HG03342 (cell line): Measurements from ENCODE around the gene HTD2.
"Not testable (repeated sequence)": the region's sequence is repeated elsewhere in the genome, so short reads cannot be mapped to it uniquely, and the experiment has no call there.

Source experiments
- ATAC-seq: cut with Tn5 transposase; IDR thresholded peaks from one replicate; pipeline ENCODE4 v1.9.1; 2021; ENCODE audit warnings: mild to moderate bottlenecking, moderate library complexity; ENCODE audit not compliant: unreplicated experiment

Gene HTD2

DNA sequence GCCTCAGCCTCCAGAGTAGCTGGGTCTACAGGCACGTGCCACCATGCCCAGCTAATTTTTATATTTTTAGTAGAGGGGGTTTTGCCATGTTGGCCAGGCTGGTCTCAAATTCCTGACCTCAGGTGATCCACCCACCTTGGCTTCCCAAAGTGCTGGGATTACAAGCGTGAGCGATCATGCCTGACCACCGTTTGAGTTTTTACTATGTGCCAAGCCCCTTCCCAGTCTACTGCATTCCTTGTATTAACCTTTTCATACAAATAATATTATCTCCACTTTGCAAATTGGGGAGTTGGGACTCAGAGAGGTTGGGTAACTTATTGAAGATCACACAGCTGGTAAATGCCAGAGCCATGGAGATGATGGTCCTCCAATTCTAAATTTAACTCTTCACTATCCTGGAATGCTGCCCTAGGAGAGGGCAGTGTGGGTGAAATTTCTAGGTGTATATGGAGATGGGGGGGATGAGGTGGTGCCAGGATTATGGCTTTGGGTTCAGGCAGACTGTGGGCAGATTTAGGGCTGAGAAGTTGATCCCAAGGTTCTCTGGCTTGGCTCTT, 25.4 kb downstream of the HTD2 start:
- ATAC-seq: no peak

DNA sequence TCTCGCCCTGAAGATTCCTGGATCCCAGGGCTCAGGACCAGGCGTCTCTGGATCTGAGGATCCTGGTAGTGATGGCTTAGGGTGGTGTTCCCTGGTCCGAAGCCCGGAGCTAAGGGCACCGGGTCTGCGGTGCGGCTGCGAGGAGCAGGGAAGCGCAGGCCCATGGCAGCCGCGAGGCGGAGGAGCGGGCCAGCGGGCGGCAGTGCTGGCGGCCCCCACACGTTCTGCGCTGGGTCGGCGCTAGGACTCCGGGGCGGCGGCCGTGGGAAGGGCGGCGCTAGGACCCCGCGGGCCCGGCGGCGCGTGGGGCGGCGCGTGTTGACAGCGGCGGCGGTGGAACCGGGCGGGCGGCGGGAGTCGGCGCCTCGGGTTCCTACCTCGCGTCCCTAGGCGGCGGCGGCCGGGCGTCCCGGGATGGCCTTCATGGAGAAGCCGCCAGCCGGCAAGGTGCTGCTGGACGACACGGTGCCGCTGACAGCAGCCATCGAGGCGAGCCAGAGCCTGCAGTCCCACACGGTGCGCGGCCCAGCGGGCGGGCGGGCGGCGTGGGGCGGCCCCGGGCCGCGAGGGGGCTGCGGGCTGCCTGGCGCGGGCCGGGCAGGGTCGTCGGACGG, 26.4 kb downstream of the HTD2 start, which contains the start of gene PXK:
Gene PXK (plus strand): TSS at position 318 of the 614 bp plus-strand sequence. CDS start 97 bp downstream, at position 415.
- peak; percentile 91 for ATAC-seq

DNA sequence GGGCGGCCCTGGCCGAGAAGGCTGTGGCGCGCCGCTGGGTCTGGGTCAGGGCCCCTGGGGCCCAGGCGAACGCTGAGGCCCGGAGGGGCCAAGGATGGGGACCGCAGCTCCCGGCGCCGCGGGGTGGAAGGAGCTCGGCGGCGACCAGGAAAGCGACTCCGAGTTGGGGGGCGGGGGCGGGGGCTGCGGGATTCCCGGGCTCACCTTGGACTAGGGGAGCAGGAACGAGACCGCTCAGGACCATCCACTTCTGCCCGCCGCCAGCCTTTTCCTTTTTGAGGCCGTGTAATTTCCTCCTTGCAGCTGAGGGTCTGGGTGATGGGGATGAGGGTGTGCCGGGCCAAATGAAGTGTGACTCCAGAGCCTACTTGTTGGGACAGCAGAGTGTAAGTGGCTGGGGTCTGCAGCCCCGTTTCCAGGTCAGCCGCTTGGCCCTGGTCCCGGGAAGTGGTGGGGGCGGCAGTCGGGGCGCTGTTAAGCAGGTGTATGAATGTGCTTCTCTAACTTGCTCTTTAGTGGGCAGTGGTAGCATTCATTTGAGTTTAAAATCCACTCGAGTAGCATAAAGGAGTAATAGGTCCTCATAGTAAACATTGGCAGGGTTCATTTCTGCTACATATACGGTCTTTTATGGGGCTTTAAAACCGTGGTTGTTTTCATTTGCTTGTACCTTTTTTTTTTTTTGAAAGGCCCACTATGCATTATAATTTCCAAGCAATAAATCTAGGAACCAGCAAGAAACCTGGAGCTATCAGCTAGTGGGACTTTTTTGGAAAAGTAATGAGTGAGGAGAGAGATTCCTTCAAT, 27.1 kb downstream of the HTD2 start:
- peak; percentile 31 for ATAC-seq

DNA sequence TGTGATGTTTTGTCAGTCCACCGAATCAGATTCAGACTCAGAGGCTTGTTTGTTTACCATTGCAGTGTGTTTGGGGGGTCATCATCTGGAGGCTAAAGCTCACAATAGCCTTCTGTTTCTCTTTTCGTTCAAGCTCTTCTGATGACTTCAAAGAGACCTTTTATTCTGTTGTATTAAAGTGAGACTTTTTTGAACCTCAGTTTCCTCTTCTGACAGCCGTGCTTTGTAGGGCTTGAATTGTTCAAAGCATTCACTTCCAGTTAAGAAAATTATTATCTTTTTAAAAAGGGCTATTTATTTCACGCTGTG, 27.6 kb downstream of the HTD2 start:
- ATAC-seq: no peak

GRCh38 chr3:58334506-58334884, 28.2 kb downstream of the HTD2 start:
- ATAC-seq: no peak

GRCh38 chr3:58335652-58335947, 29.3 kb downstream of the HTD2 start:
- no peak for ATAC-seq

DNA sequence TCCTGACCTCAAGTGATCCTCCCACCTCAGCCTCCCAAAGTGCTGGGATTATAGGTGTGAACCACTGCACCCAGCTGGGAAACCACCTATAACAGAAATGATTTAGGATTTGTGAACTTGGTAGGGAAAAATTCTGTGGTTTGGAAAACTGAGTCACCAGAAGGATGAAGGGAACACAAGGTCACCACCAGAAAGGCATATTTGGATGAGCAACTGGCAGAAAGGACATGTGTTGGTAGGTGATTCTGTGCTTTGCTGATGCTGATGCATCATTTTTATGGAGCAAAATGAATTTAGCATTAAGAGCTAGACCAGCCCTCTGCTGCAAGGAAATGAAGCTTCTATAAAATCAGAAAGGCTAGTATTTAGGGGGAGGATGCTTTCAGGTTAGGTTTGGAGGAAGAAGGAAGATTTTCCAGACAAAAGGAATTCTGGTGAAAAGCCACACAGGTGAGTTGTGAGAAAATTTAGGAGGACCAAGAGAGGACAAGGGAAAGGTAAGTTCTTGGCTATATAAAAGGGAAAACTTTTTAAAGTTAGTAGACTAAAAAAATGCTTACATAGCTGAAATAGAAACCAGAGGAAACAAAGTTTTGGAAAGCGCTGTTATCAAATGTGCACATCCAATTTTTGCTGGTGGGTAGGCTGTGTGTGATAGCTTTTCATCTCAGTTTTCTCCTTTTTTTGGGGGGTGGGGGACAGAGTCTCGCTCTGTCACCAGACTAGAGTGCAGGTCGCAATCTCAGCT, 30.0 kb downstream of the HTD2 start:
- no peak for ATAC-seq

DNA sequence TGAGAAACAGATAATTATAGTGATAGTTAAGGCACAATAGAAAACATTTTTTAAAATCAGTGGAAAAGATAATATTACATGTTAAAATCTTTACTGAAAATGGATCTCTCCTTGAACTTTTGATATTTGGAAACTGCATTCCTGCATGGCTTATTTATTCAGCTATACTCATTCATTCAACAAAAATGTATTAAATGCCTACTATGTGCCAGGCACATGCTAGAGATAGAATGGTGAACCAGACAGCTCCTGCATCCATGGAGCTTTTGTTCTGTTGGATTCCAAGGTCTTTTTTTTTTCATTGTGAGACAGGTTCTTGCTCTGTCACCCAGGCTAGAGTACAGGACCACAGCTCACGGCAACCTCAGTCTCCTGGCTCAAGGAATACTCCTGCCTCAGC, 30.9 kb downstream of the HTD2 start:
- ATAC-seq: no peak

DNA sequence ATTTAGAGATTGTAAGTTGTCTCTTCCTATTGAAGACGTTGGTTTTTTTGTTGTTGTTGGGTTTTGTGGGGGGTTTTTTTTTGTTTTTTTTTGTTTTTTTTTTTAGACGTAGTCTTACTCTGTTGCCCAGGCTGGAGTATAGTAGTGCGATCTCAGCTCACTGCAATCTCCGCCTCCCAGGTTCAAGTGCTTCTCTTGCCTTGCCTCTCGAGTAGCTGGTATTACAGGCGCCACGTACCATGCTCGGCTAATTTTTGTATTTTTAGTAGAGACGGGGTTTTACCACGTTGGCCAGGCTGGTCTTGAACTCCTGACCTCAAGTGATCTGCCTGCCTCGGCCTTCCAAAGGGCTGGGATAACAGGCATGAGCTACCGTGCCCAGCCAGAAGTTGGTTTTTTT, 32.8 kb downstream of the HTD2 start:
- not testable (repeated sequence) for ATAC-seq

- no peak for ATAC-seq
These were observed 34.4 kb downstream of the HTD2 start for GRCh38 chr3:58340594-58341244.

DNA sequence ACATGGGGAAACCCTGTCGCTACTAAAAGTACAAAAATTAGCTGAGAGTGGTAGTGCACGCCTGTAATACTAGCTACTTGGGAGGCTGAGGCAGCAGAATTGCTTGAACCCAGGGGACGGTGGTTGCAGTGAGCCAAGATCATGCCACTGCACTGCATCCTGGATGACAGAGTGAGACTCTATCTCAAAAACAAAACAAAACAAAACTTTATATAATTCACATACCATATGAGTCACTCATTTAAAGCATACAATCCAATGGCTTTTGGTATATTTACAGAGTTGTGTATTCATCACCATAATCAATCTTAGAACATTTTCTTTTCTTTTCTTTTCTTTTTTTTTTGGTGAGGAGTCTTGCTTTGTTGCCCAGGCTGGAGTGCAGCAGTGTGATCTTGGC, 35.1 kb downstream of the HTD2 start:
- no peak for ATAC-seq

- ATAC-seq: no peak
These were observed 36.4 kb downstream of the HTD2 start for GRCh38 chr3:58342676-58343075.

- ATAC-seq: no peak
These were observed 39.1 kb downstream of the HTD2 start for GRCh38 chr3:58345457-58345856.

DNA sequence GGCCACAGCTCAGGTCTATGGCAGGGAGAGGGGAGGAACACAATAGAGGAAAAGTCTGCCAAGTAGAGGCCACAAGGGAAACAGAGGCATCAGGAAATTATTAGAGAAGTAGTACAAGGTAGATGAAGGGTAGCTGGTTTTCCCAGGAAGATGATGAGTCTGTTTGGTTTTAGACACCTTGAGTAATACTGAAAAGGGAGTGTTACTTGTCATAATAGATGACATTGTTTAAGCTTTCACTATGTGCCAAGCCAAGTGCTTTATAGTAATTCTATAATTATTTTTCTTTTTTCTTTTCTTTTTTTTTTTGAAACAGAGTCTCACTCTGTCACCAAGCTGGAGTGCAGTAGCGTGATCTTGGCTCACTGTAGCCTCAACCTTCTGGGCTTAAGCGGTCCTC, 40.0 kb downstream of the HTD2 start:
- no peak for ATAC-seq

- no peak for ATAC-seq
These were observed 41.7 kb downstream of the HTD2 start for GRCh38 chr3:58347984-58348383.

DNA sequence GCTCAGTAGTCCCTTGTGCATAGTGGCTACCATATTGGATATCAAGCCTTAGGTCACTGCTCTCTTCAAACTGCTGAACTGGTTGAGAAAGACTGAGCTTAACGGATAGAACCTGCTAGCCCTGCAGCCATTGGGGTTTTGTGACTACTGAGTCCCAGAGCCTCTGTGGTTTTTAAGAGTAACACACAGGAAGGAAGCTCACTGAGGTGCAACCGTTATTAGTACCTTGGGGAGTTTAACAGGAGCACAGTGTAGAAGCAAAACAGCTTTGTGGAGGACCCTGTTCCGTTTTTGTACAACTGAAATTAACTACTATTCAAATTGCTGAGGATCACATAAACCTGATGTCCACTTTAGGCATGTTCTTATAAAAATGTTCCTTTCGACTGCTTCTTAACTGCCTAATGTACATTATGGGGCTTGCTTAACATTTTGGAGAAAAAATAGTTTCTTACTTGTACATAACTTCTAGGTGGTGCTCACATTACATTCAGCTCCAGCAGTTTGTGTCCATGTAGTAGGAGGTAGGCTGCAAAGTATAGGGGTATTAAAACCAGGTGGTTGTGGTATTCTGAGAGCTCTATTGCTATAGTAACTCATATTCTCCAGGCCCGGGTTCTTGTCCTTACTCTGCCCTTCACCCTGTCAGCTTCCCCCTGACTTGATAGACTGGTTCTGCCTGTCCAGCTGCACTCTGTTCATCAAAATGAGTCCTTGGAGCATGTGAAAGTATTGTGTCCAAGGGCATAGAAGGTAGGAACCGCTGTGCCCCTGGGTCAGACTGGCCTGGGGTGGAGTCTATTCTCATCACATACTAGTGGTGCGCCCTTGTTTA, 43.7 kb downstream of the HTD2 start:
- ATAC-seq: peak; percentile 91

GRCh38 chr3:58350627-58351013, 44.3 kb downstream of the HTD2 start:
- ATAC-seq: no peak

- no peak for ATAC-seq
These were observed 45.6 kb downstream of the HTD2 start for GRCh38 chr3:58351920-58352319.

DNA sequence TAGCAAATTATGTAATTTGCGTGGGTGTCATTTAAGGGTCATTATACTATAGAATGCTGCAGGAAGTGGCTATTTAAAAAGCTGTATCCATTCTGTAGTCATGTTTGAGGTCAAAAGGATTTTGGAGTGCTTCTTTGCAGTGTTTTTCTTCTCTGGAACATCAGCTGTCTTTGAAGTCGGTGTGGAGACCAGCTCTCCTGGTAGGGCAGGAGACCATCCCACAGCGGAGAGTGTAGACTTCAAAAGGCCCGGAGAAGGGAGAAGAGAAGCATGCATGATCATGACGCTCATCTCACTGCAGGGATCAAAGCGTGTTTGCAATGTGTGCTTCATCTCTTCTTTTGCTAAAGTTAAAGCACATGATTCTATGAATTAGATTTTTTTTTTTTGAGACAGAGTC, 46.3 kb downstream of the HTD2 start:
- no peak for ATAC-seq

- no peak for ATAC-seq
These were observed 47.6 kb downstream of the HTD2 start for GRCh38 chr3:58353722-58354553.
